PC-3 (cell line): ENCODE results near the gene BCKDHB.

Source experiments
- CTCF ChIP-seq: fragments of 300-600 bp; sonication (generic); conservative IDR thresholded peaks from 2 replicates; pipeline ENCODE4 v1.5.1; 2017; ENCODE audit warnings: antibody characterized with exemption, low read depth, mild to moderate bottlenecking, low read length
- EZH2phosphoT487 ChIP-seq: fragments of 300-600 bp; sonication (generic); IDR thresholded peaks from 2 replicates; pipeline ENCODE4 v1.6.1; 2018; ENCODE audit warnings: mild to moderate bottlenecking, antibody characterized with exemption, low read length, borderline replicate concordance

- TF ChIP-seq EZH2phosphoT487 (no peak), CTCF (no peak)
Measured at GRCh38 chr6:80339421-80339820, 232.9 kb downstream of the BCKDHB start.
